HG03558 (cell line): Measurements from ENCODE around the gene ALLC.

Experiments used
- ATAC-seq: cut with Tn5 transposase; IDR thresholded peaks from one replicate; pipeline ENCODE4 v1.9.1; 2021; ENCODE audit warnings: moderate number of reproducible peaks; ENCODE audit not compliant: unreplicated experiment; ENCODE audit errors: extremely low read depth

ALLC gene

GRCh38 chr2:3705782-3706181 is 47.8 kb downstream of the ALLC start:
- no peak for ATAC-seq

GRCh38 chr2:3706892-3707291 is 48.9 kb downstream of the ALLC start:
- ATAC-seq, result no peak

- no peak for ATAC-seq
These were observed 50.6 kb downstream of the ALLC start for GRCh38 chr2:3708576-3708975.

GRCh38 chr2:3709225-3709624 is 51.2 kb downstream of the ALLC start:
- ATAC-seq, result no peak

GRCh38 chr2:3712424-3712823 is 54.4 kb downstream of the ALLC start:
- ATAC-seq, result no peak

- no peak for ATAC-seq
These were observed 55.0 kb downstream of the ALLC start for GRCh38 chr2:3712831-3713503.

GRCh38 chr2:3718679-3719078 is 60.7 kb downstream of the ALLC start:
- no peak for ATAC-seq

- ATAC-seq, result no peak
These were observed 67.0 kb downstream of the ALLC start for GRCh38 chr2:3725002-3725401.

GRCh38 chr2:3725458-3726250 is 67.7 kb downstream of the ALLC start:
- no peak for ATAC-seq

- ATAC-seq, result no peak
These were observed 68.5 kb downstream of the ALLC start for GRCh38 chr2:3726511-3726910.

GRCh38 chr2:3727397-3728045 is 69.5 kb downstream of the ALLC start:
- no peak for ATAC-seq

- ATAC-seq, result no peak
These were observed 70.4 kb downstream of the ALLC start for GRCh38 chr2:3728104-3729054.

- ATAC-seq, result no peak
These were observed 71.1 kb downstream of the ALLC start for GRCh38 chr2:3729055-3729448.

- ATAC-seq, result no peak
These were observed 71.8 kb downstream of the ALLC start for GRCh38 chr2:3729786-3730185.

- ATAC-seq, result no peak
These were observed 72.6 kb downstream of the ALLC start for GRCh38 chr2:3730646-3731045.

- no peak for ATAC-seq
These were observed 73.8 kb downstream of the ALLC start for GRCh38 chr2:3731829-3732228.

GRCh38 chr2:3736112-3736511 is 78.1 kb downstream of the ALLC start:
- no peak for ATAC-seq

- ATAC-seq, result no peak
These were observed 79.1 kb downstream of the ALLC start for GRCh38 chr2:3737128-3737527.

- no peak for ATAC-seq
These were observed 80.5 kb downstream of the ALLC start for GRCh38 chr2:3738454-3738853.

GRCh38 chr2:3739313-3739712 is 81.3 kb downstream of the ALLC start:
- ATAC-seq, result no peak
